Activated CD8-positive, alpha-beta memory T cell treated with anti-CD3 and anti-CD28 coated beads, Interleukin-2, amount 50 U/mL, for 1 hour (primary cell): Measurements from ENCODE around the gene KISS1.

Source experiments
- DNase-seq: peaks from one replicate; pipeline ENCODE4 v3.0.0-alpha.2; 2020; ENCODE audit errors: extremely low read depth

Gene KISS1

DNA sequence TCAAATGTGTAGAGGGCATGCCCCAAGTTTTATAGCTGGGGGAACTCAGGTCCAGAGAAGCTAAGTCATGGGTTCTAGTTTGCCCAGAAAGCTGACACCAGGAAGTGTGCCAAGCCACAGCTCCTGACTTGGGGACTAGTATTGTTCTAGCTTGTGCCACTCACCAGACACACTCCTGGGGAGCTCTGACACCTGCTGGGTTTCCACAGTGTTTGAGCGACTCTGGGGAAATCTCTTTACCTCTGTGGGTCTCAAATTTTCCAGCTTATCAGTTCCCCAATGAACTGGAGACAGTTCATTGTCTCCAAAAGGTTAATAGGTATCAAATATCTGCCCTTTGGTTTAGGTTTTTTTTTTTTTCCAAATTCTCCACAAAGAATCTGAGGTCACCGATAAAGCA, 4.2 kb downstream of the KISS1 start:
- no peak for DNase-seq

DNA sequence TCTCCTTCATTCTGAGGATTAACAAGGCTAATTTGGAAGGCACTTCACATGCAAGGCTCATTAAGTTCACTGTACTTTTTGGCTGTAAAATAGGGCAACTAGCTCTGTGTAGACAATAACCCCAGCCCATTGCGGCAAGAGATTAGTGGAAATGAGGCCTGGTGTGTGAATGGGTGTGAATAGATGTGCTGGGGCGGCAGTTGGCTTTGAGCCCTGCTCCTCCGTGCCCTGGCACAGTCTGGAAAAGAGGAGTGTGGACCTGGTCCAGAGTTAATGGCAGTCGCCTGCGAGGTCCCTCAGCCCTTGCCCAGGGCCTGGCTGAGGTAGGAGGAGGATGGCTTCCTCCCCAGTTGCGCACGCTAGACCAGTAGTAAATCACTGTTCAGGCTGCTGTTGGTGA, 4.8 kb downstream of the KISS1 start:
- DNase-seq = no peak

DNA sequence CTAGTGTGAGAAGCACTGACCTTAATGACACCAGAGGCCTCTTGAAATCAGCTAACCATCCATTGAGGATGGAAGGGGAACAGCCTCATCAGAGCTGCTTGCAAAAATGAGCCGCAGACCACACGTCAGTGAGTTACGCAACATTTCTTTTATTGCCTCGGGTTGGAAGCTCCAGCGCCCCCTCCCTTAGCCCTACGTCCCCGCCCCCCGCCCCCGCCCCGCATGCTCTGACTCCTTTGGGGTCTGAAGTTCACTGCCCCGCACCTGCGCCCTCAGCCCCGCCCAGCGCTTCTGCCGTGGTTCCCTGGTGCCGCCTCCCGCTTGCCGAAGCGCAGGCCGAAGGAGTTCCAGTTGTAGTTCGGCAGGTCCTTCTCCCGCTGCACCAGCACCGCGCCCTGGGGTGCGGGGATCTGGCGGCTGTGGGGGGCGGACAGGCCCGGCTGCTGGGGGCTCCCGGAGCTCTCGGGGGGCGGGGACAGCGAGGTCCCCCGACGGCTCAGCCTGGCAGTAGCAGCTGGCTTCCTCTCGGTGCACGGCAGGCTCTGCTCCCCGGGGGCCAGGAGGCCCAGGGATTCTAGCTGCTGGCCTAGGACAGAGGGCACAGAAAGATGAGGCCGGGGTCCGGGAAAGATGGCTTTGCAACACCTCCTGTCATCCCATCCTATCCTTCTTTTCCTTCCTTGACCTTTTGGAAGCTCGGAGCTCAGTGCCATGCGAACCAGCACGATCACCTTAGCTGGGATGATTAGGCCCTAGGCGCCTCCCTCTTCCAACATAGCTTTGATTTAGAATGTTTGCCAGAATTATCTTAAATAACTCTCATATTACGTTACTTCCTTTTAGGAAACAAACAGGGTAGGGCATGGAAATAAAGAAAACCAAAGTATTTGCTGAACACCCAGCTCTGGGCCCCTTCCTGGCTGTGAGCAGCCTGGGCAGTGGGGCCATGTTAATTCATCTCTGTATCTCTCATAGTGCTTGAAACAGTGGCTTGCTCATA, 5.8 kb downstream of the KISS1 start:
- no peak for DNase-seq

DNA sequence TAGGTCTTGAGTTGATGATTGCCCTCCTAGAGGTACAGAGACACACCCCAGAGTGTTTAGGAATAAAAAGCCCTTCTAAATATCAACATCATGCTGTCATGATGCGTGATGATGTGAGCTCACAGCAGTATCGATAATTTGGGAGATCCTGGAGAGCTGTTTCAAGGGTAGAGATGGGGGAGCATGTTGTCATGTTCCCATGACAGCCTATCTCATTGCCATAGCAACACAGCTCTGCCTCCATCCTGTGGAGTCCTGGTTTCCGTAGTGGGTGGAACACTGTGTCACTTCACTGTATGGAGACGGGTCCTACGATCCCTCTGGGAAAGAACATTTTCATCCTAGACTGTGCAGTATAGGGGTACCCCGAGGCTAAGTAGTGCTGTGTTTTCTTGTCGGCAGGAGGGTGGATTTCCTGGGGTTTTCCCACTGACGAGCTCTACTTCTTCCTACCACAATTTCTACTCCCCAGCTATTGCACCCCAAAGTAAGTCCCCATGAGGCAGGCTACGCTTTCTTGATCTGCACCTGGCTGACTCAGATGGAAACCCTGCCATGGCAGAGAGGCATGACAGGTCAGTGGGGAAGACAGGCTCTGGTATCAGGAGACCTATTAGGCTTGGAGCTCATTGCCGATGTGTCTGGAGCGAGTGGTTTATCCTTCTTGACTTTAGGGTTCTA, 7.2 kb downstream of the KISS1 start:
- DNase-seq = no peak

DNA sequence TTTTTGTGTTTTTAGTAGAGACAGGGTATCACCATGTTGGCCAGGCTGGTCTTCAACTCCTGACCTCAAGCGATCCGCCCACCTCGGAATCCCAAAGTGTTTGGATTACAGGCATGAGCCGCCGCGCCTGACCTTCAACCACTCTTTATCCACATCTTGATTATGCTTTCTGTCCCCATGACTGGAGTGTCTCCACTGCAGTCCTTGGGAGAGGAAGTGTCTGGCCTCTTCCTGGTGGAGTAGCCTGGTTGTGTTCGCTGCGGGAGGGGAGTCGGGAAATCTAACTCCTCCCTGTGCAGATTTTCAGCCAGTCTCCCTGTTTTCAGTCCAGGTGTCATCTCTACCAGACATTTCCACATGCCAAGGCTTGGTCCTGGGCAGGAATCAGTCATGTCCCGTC, 9.7 kb downstream of the KISS1 start:
- no peak for DNase-seq

DNA sequence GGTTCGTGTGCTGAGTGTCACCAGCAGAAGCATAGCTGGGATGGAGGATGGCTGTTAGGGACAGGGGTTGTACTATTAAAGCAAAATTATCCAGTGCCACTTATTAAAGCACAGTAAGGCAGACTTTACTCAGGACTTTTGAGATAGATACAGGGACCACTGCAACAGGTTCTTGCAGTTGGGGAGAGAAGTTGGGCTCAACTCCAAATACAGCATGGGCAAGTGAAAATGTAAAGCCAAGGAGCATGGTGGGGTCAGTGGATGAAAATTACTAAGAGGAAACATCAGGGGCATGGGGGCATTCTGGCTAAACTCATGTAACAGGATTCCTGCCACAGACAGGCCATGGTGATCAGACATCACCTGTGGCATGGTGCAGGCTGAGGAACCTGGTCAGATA, 15.2 kb downstream of the KISS1 start:
- DNase-seq = no peak

DNA sequence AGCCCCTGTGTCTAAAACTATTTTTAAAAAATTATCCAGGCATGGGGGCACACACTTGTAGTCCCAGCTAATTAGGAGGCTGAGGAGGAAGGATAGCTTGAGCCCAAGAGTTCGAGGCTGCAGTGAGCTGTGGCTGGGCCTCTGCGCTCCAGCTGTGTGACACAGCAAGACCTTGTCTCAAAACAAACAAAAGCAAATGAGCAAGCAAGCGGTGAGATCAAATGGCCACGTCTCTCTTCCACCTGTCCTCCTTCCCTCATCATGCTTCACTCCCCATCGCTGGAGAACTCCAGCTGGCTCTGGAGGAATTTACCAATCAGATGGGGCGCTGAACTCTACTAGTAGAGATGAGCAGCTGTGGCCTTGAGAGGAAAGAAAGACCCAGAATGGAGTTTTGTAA, 16.2 kb downstream of the KISS1 start:
- DNase-seq = no peak

DNA sequence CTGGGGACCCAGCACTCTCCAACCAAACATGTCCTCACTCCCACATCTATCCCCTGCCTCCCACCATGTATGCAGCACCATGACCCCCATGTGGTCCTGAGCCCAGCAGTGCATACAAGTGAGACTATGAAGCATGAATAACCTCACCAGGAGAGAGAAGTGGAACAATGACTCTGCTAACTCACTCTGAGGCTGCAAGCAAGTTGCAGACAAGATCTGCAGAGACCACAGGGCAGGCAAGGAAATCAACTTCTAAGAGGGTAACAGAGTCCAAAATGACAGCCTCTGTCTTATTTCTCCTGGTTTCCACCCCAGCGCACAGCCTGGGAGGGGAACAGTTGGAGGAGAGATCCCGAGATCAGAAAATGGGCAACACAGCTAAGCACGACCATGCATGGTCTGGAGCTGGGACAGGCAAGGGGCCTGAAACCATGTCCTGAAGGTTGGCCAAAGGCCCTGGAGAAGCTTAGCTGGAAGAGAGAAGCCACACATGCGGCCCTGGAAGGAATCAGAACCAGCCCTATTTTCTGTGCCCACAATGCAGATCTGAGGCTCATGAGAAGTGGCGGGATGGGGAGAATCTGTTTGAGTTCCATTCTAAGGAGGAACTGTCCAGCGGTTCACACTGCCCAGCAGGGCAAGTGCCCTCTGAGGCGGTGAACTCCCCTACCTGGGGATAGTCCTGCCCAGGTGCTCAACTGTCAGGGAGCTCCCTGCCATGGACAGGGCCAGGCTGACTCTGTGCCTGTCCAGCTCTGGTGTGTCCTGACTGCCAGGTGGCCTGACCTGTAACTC, 17.6 kb downstream of the KISS1 start:
- DNase-seq = no peak

DNA sequence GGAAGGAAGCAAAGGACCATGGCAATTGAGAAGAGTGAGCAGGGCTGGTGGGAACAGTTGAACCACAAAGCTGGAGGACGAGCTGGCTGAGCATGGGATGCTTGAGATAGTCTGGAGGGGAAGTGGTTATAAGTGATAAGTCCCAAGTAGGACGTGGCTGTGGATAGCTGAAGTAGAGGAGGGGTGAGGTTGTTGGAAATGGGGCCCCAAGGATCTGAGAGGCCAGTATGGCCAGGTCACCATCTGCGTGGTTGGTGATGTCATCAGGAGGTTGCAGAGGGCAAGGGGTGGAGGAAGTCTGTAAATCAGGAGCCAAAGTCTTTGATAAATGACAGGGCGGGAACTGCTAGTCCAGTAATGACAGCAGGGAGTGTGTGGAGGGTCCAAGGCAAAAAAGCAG, 19.2 kb downstream of the KISS1 start:
- DNase-seq = no peak

DNA sequence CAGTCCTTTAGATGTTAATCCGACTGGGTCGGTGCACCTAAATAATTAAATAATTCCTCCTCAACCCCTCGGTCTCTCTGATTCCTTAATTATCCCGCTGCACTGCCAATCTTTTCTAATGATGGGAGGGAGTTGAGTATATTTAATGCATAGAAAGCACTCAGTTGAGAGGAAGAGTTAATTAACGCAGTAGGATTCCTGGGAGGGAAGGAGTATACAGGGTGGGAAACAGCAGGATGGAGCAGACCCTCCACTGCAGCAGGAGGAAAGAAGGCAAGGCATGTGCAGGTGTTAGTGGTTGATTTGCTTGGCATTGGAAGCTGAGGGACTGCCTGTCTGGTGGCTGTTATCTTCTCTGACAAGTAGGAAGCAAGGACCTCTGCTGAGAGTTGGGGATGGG, 20.2 kb downstream of the KISS1 start:
- no peak for DNase-seq

DNA sequence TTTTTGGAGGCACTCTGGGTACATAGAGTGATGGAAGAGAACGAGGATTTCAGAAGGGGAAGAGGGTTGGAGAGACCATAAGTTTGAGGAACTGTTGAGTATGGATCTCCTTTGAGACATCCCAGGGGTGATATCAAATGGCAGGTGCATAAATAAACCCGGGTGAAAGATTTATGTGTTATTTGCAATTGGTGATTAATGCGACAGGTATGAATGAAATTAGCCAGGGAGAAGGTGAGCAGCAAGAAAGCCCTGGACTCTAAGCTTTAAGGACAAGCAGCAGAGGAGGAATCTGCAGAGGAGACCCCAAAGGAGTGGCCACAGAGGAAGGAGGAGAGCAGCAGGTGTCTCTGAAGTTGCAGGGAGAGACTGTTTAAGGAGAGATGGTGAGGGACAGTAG, 21.3 kb downstream of the KISS1 start:
- no peak for DNase-seq

DNA sequence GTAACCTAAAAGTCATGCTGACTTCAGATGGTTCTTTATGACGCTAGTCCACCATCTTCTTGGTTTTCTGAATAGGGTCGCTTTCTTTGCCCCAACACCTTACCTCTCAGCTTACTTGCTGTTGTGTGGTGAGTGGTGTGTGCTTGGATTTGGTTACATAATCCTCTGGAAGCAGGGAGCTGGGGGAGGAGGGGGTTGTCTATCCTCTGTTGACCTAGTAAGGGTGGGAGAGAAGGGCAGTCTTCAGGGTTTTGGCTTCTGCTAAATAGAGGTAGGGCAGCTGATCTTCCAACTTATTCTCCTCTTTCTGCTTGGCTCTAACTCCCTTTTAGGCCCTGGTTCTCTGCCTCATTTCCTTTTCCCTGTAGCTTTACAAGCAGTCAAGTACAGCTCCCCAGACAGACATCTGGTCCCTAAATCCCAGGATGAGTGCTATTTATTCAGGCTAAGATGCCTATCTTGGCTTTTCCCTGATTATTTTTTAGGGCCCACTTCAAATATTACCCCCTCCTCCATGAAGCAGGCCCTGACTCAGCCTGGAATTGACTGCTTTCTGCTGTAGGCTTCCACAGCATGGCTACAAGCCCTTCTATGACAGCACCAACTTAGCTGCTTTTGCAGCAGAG, 23.8 kb downstream of the KISS1 start:
- no peak for DNase-seq

DNA sequence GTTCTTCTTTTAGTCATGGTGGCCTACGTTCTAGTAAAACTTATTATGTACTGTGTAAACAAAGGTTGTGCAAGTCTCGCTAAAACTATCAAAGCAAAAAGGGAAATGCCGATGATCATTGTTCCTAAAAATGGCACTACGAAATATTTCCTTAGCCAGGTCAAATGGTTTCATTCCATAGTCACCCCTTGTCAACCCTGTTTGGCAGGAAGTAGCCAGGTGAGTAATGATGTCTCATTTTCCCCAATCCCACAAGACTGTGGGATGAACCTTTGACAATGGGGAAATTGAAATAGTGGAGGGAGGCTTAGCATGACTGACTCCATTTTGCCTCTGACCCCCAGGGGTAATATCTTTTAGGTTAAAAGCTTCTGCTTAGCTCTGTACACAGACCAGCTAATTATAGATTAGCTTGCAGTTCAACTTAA, 24.5 kb downstream of the KISS1 start:
- no peak for DNase-seq

DNA sequence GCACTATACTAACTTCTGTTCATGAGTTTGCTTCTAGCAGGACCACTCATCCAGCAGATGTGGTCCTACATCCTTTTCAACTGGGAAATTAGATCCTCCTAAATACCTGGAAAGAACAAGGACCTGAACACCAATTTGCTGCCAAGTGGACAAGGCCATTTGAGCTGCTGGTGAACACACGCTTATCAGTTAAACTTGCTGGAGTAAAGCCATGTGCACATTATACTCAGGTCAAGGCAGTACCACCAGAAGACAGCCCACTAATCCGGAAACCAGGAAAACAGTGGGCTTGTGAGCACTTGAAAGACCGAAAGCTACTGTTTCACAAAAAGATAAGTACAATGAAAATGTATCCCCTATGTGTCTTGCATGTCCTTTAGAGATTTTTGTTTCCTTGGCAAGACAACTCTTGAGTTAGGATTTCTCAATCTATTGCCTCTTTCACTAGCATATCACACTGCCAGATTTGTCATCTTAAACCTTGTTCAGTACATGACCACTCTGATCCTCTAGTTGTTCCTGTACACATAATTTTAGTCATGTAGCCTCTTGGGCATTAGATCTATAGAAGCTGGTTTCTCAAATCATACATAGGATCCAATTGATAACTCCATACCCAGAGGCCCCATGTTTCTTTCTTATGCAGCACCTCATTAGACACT, 25.7 kb downstream of the KISS1 start:
- DNase-seq = no peak

DNA sequence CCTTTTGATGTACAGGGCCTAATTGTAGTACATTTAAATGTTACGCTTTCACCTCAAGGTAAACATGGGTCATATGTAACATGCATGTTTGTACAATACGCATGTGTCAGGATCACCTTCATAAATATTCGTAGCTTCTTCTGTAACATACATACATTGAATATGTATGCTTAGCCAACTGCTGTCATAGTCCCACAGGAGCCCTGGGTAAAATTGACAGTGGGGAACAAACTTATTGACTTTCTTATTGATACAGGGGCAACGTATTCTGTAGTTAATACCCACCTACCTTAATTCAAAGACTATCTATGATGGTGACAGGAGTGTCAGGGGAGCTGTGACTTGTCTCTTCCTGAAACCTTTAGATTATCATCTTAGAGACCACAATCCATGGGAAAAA, 26.4 kb downstream of the KISS1 start:
- no peak for DNase-seq

DNA sequence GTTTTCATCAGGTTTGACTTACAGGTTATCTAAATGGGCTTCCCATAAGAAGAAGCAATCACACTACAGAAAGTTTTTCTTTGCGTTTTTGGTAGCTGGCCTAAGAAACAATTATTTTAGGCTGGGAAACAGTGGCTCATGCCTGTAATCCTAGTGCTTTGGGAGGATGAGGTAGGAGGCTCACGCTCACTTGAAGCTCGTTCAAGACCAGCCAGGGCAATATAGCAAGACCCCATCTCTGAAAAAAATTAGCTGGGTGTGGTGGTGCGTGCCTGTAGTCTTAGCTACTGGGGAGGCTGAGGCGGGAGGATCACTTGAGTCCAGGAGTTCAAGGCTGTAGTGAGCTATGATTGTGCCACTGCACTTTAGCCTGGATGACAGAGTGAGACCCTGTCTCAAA, 28.6 kb downstream of the KISS1 start:
- no peak for DNase-seq

DNA sequence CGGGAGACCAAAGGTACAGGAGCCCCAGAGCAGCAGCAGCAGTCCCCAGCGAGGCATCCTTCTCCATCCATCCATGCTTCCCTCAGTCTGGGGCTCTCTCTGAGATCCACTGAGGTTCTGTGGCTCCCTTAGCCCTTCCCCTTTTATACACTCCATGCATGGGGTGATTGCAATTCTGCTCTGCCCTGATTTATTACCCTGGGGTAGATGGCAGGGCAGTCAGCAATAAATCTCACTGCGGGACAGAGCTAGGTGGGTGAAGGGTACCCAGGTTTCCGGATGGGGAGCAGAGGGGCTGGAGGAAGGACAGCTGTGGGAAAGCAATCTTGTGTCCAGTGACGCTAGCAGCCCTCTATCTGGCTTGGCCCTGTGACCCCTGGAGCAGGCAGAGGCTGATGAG, 30.1 kb downstream of the KISS1 start, which contains the start of gene REN:
TSS of gene REN (minus strand) at position 119 of the 400 bp plus-strand sequence. CDS start at position 75, 44 bp downstream.
- DNase-seq = no peak

DNA sequence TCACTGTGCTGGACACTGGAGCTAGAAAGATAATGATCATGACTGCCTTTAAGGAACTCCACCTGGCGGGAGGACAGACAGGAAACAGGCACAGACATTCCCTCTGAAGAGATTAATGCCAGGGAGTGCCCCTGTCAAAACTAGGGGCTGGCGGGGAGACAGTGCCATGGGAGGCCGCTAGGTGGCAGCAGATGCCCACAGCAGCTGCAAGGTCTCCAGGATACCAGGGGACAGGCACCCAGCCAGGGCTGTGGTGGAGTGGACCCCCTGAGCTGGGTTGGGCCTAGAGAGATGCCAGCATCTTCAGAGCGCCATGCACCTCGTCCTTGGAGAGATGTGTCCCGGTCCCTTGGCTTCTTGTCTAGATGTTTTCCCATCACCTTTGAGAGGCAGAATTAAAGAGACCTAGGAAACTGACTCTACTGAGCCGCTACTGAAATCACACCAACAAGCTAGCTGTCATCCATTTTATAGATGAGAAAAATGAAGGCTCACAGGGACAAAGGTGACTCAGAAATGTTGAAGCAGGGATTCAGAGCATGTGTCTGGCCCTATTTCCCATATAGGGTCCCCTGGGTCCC, 33.7 kb downstream of the KISS1 start:
- peak; percentile 37 for DNase-seq

DNA sequence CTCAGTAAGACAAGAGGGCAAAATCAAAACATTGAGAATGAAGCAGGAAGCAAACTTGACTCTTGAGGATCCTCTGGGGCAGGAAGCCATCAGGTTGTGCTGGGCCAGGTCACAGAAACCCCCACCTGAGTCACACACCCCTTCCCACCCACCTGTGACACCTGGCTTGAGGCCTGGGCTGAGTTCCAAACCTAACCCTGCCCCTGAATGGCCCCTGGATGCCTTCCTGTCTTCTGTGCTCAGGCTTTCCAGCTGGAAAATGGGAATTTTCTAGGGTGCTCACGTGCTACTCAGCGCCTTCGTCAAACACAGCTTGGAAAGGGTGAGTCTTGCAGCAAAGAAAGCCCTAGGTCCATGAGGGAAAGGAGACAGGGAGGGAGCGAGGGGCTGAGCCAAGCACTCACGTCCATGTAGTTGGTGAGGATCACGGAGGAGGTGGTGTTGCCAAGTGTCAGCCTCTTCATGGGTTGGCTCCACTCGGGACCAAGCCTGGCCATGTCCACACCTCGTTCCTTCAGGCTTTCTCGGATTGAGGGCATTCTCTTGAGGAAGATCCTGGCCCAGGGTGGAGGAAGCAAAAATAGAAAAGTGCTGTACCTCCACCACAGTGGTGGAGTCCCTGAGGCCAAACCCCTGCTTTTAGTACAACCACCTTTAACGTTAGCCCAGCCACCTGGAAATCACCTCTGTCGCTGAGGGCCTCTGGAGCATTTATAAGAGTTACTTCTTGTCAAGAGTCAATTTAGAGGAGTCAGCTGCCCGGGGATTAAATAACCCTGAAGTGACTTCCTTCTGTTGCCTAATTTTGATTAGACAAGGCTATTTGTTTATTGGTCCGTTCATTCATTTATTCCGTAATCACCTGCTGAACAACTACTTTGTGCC, 34.4 kb downstream of the KISS1 start:
- DNase-seq = no peak

DNA sequence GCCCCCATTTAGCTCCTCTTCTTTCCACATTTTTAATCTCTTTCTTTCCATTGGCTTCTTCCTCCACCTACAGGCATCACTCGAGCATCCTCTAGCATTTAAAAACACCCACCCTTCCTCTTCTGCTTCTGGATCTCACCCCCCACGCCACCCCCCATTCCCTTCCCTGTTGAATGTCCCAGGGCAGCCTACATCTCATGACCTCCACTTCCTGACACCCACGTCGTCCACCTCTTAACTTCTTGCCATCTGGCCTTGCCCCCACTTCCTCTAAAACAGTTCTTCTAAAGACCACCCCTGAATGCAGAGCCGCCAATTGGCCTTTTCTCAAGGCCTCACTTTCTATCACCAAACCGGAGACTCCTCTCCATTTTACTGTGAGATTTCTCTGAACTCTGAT, 38.3 kb downstream of the KISS1 start:
- DNase-seq = no peak
